GM21367 (cell line): ENCODE measurements around the gene ANO2.

Experiments used
- ATAC-seq: cut with Tn5 transposase; IDR thresholded peaks from one replicate; pipeline ENCODE4 v1.9.1; 2021; ENCODE audit not compliant: unreplicated experiment

ANO2 gene

GRCh38 chr12:5522432-5523335, 422.4 kb downstream of the ANO2 start:
- ATAC-seq, result no peak

GRCh38 chr12:5521456-5522325, 423.4 kb downstream of the ANO2 start:
- no peak for ATAC-seq

- ATAC-seq, result no peak
Measured at GRCh38 chr12:5520831-5521230, 424.2 kb downstream of the ANO2 start.

GRCh38 chr12:5520037-5520436, 425.0 kb downstream of the ANO2 start:
- ATAC-seq, result no peak

DNA sequence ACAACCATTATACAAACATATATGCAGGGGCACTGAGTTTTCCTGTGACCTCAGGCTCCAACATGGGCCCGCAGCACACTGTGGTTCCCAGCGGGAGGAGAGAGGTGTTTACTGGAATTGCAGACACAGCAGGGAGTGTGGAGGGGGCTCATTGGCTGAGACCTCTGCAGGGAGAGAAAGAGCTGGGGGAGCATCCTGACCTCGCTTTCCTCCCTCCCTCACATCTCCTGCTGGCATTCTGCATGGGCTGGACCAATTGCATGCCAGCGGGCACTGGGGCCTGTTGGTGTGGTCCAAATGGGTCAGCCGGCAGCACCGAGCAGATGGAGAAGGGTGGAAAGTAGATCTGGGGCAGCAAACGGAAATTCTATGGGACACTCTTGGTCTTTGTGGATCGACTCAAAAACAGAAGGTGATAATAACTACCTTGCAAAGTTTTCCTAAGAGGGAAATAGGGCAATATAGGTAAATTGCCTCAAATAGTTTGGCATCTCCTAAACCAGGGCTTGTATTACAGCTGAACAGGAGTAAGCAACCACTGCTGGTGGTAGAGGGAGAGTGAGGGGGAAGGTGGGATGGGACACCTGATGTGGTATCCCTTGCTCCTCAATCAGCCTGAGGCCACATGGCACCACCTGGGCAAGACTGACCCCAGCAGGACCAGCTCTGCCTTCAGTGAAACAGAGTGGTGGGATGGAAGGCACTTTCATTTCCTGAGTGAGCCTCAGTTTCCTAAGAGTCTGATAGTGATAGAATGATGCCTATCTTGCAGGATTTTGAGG, 426.3 kb downstream of the ANO2 start:
- no peak for ATAC-seq

GRCh38 chr12:5516371-5517241, 428.5 kb downstream of the ANO2 start:
- ATAC-seq, result no peak

- ATAC-seq, result no peak
Measured at GRCh38 chr12:5515458-5515857, 429.6 kb downstream of the ANO2 start.

GRCh38 chr12:5514545-5514944, 430.5 kb downstream of the ANO2 start:
- no peak for ATAC-seq

DNA sequence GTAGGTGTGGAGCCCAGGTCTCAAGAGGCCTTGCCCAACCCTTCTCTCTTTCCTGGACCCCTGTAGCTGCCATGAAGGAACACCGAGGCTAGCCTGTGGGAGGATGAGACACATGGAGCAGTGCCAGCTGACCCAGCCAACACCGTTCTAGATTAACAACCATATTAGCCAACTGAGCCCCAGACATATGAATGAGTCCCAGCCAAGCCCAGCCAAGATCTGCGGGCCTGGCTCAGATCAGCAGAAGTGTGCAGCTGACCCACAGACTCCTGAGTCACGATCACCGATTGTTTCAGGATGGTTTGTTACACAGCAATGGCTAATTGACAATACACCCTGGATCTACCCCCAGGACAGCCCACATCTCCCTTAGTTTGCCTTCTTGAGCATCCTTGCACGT, 431.0 kb downstream of the ANO2 start:
- no peak for ATAC-seq

GRCh38 chr12:5513406-5513805, 431.7 kb downstream of the ANO2 start:
- ATAC-seq, result no peak
